AG08396 (cell line): Measurements from ENCODE around the gene ZC2HC1C.
"Not testable (repeated sequence)": the region's sequence is repeated elsewhere in the genome, so short reads cannot be mapped to it uniquely, and the experiment has no call there.

Source experiments
- DNase-seq: peaks from one replicate; pipeline ENCODE4 v3.0.0; 2012; ENCODE audit warnings: low spot score, mixed read lengths

The ZC2HC1C gene

GRCh38 chr14:75054421-75054820 is 15.0 kb upstream of the ZC2HC1C start:
- no peak for DNase-seq

- no peak for DNase-seq
Observed at GRCh38 chr14:75059642-75060041, 9.8 kb upstream of the ZC2HC1C start.

GRCh38 chr14:75060420-75060819 is 9.0 kb upstream of the ZC2HC1C start:
- no peak for DNase-seq

- no peak for DNase-seq
Observed at GRCh38 chr14:75063013-75063412, 6.4 kb upstream of the ZC2HC1C start.

GRCh38 chr14:75063491-75064204 is 5.8 kb upstream of the ZC2HC1C start, which contains the start of gene ACYP1:
ACYP1 (minus strand) TSS chr14:75064024; CDS start chr14:75063553, 471 bp downstream.
- DNase-seq: peak; percentile 95

GRCh38 chr14:75064205-75064567 is 5.3 kb upstream of the ZC2HC1C start:
- no peak for DNase-seq

- DNase-seq: no peak
Observed at GRCh38 chr14:75066691-75067090, 2.8 kb upstream of the ZC2HC1C start.

GRCh38 chr14:75067212-75067611 is 2.2 kb upstream of the ZC2HC1C start:
- DNase-seq: no peak

- not testable (repeated sequence) for DNase-seq
Observed at GRCh38 chr14:75067765-75068164, 1.7 kb upstream of the ZC2HC1C start.

GRCh38 chr14:75068294-75069120 is 934 bp upstream of the ZC2HC1C start:
- no peak for DNase-seq

GRCh38 chr14:75069811-75070145 is 337 bp downstream of the ZC2HC1C start:
- DNase-seq: no peak

- no peak for DNase-seq
Observed at GRCh38 chr14:75070383-75070782, 942 bp downstream of the ZC2HC1C start.

GRCh38 chr14:75077794-75078193 is 8.4 kb downstream of the ZC2HC1C start:
- DNase-seq: no peak

GRCh38 chr14:75079521-75079920 is 10.1 kb downstream of the ZC2HC1C start:
- no peak for DNase-seq

- DNase-seq: no peak
Observed at GRCh38 chr14:75081660-75082229, 12.3 kb downstream of the ZC2HC1C start.

GRCh38 chr14:75083271-75083670 is 13.8 kb downstream of the ZC2HC1C start:
- no peak for DNase-seq

GRCh38 chr14:75084513-75084912 is 15.1 kb downstream of the ZC2HC1C start:
- DNase-seq: no peak

- no peak for DNase-seq
Observed at GRCh38 chr14:75088153-75088552, 18.7 kb downstream of the ZC2HC1C start.

GRCh38 chr14:75088566-75089373 is 19.3 kb downstream of the ZC2HC1C start:
- peak; percentile 39 for DNase-seq

GRCh38 chr14:75090353-75090752 is 20.9 kb downstream of the ZC2HC1C start:
- DNase-seq: no peak

GRCh38 chr14:75091251-75091650 is 21.8 kb downstream of the ZC2HC1C start:
- DNase-seq: no peak

- DNase-seq: no peak
Observed at GRCh38 chr14:75092698-75093097, 23.3 kb downstream of the ZC2HC1C start.
